Cardiac muscle cell (in vitro differentiated cells and primary cell): Measurements from ENCODE around the gene SPATA4. TPM values are rescaled to one million over a fixed set of nuclear protein-coding genes. Genes with fewer than 3 reads are reported as not detected.

Experiments used
- DNase-seq, 2 donors: peaks; one replicate each; pipeline versions ENCODE4 v3.0.0 to v3.0.0-alpha.2; 2010 to 2017; ENCODE audit warnings: low read depth in 1 of 2, low spot score in 1 of 2
- H3K27ac ChIP-seq: fragments of 200-600 bp; sonication (generic); 2 replicates; pipeline ENCODE4 v1.5.1; 2016
- H3K27me3 ChIP-seq: fragments of 200-600 bp; sonication (generic); 2 replicates; pipeline ENCODE4 v1.6.0; 2016; ENCODE audit warnings: control low read depth
- H3K36me3 ChIP-seq: fragments of 200-600 bp; sonication (generic); 2 replicates; pipeline ENCODE4 v1.5.1; 2016; ENCODE audit warnings: control low read depth
- H3K4me1 ChIP-seq: fragments of 200-600 bp; sonication (generic); 2 replicates; pipeline ENCODE4 v1.8.1; 2017; ENCODE audit warnings: low read depth, mild to moderate bottlenecking, mixed run types
- H3K4me3 ChIP-seq: fragments of 200-600 bp; sonication (generic); 2 replicates; pipeline ENCODE4 v1.5.1; 2016; ENCODE audit warnings: mild to moderate bottlenecking
- H3K9me3 ChIP-seq: fragments of 200-600 bp; sonication (generic); 2 replicates; pipeline ENCODE4 v1.5.1; 2017; ENCODE audit warnings: low read depth, mild to moderate bottlenecking, control low read depth
- polyA plus RNA-seq: library from polyadenylated mRNA; unstranded; fragments of >200 nt; fragmentation: Nextera tagmentation; extraction: Ambion mirVana; gene quantifications from 2 replicates; pipeline ENCODE4 v1.2.1, GENCODE V29; 2016
- total RNA-seq: library from RNA; depleted of rRNA; stranded (reverse); fragments of >200 nt; gene quantifications from 2 replicates; pipeline ENCODE4 v1.2.3, GENCODE V29; 2016
- TF ChIP-seq, protein P1 (sequence below): IDR thresholded peaks from 2 replicates; pipeline ENCODE4 v1.5.1; 2012; ENCODE audit warnings: low read depth, mild to moderate bottlenecking, low read length

SPATA4 gene
- total and polyA plus RNA-seq, 2 experiments from 2014 or later: 0.63 to 2.2 TPM

DNA sequence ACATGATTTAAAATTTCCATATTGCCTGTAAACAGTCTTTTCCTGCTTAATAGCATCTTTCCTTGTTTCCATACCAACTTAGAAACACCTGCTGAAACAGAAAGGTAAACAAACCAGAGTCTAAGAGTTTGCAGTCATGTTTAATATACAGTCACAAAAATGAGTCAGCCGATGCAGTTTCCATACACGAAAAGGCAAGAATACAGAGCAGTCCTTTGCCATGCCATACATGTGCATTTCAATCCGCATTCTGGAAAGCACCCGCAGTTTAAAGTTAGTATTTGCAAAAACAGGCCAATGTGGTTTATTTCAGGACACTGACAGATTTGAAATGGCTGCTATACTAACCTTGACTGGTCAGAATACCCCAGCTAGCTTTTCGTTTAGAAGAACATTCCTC is 41.6 kb upstream of the SPATA4 start:
- no peak for DNase-seq
- H3K36me3 ChIP-seq: no peaks in the 10 kb centered on the region
- H3K27me3 ChIP-seq: no peaks in the 10 kb centered on the region
- H3K4me3 ChIP-seq: no peak overlapping the region
- H3K4me1 ChIP-seq: peaks cover 18% of the 10 kb centered on the region
- TF ChIP-seq, protein P1, sequence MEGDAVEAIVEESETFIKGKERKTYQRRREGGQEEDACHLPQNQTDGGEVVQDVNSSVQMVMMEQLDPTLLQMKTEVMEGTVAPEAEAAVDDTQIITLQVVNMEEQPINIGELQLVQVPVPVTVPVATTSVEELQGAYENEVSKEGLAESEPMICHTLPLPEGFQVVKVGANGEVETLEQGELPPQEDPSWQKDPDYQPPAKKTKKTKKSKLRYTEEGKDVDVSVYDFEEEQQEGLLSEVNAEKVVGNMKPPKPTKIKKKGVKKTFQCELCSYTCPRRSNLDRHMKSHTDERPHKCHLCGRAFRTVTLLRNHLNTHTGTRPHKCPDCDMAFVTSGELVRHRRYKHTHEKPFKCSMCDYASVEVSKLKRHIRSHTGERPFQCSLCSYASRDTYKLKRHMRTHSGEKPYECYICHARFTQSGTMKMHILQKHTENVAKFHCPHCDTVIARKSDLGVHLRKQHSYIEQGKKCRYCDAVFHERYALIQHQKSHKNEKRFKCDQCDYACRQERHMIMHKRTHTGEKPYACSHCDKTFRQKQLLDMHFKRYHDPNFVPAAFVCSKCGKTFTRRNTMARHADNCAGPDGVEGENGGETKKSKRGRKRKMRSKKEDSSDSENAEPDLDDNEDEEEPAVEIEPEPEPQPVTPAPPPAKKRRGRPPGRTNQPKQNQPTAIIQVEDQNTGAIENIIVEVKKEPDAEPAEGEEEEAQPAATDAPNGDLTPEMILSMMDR: no peak
- H3K9me3 ChIP-seq: no peaks in the 10 kb centered on the region
- peak overlapping the region; percentile 90 for H3K27ac ChIP-seq

DNA sequence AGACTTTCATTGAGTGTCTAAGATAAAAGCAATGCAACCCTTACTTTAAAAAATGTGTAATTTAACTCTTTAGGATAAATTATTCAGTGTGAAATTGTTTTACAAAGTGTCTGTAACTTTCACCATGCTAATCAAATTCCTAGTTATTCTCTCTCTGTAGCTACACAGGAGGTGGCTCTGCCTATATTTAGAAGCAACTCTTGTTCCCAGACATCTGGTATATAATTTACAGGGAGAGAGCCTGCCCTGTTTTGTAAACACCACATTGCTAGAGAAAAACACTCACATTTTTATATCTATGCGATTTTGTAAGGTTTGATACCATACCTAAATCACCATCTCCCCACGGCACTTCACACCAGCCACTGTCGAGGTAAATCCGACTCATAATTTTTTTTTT is 35.5 kb upstream of the SPATA4 start:
- no peak overlapping the region for H3K4me3 ChIP-seq
- H3K27me3 ChIP-seq: no peaks in the 10 kb centered on the region
- TF ChIP-seq, protein P1: no peak
- no peaks in the 10 kb centered on the region for H3K9me3 ChIP-seq
- no peak for DNase-seq
- H3K36me3 ChIP-seq: no peaks in the 10 kb centered on the region
- no peaks in the 10 kb centered on the region for H3K4me1 ChIP-seq
- H3K27ac ChIP-seq: no peak overlapping the region

DNA sequence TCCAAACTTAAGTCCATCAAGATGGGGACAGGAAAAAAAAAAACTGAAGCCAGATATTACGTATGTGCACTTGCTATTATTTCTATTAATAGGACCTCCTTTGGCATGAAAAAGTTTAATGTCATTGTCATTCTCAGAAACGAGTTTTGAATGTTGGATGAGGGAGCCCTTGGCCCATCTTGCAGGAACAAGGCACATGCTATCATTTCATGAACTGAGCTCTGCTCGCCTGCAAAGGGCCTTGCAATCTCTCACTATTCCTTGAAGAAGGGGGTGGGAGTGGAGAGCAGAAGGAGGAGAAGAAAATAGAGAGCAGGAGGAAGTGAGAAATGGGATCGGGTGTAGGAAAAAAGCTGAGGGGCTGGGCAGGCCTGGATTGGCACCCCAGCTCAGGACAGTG is 34.3 kb upstream of the SPATA4 start:
- Histone ChIP-seq H3K4me1 (no peaks in the 10 kb centered on the region), H3K9me3 (no peaks in the 10 kb centered on the region), H3K27ac (no peak overlapping the region), H3K4me3 (no peak overlapping the region), H3K36me3 (no peaks in the 10 kb centered on the region), H3K27me3 (no peaks in the 10 kb centered on the region)
- no peak for DNase-seq
- TF ChIP-seq, protein P1: no peak

DNA sequence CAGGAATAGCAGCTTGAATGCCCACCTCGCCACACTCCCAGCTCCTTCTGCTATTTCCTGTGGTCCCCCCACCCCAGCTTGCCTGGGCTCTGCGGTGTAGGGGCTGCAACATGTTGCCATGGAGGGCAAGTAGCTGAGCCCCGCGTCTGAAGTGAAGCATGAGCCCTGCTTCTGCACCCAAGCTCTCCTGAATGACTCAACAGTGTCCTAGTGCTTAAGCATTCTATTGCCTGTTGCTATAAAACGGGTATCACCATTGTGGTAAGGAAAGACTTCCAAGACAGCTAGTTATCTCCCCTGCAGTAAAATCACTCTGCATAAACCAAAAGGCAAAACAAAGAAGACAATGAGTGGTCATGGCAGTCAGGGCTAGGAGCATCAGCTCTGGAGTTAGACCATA is 31.4 kb upstream of the SPATA4 start:
- Histone ChIP-seq H3K36me3 (no peaks in the 10 kb centered on the region), H3K9me3 (no peaks in the 10 kb centered on the region), H3K27ac (no peak overlapping the region), H3K4me1 (no peaks in the 10 kb centered on the region), H3K4me3 (no peak overlapping the region), H3K27me3 (no peaks in the 10 kb centered on the region)
- no peak for DNase-seq
- TF ChIP-seq, protein P1: no peak

DNA sequence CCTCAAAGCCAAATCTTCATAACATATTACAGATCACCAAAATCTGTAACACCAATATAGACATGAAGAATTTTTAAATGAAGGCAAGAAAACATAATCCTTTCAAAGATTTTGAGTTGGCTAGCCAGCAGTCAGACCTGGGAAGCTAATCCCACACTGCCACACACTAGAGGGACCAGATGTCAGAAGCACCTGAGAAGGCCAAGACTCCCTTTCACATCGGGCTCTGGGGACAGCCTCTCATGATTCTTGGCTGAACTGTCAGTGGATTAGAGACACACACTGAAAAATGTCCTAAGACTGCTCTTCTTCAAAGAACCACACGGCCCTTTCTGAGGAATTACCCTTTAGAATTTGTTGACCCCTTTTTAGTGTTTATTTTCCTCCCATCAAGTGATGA is 28.2 kb upstream of the SPATA4 start:
- H3K4me1 ChIP-seq: no peaks in the 10 kb centered on the region
- H3K27ac ChIP-seq: no peak overlapping the region
- no peaks in the 10 kb centered on the region for H3K27me3 ChIP-seq
- H3K4me3 ChIP-seq: no peak overlapping the region
- H3K36me3 ChIP-seq: no peaks in the 10 kb centered on the region
- no peak for DNase-seq
- H3K9me3 ChIP-seq: no peaks in the 10 kb centered on the region
- TF ChIP-seq, protein P1: no peak

DNA sequence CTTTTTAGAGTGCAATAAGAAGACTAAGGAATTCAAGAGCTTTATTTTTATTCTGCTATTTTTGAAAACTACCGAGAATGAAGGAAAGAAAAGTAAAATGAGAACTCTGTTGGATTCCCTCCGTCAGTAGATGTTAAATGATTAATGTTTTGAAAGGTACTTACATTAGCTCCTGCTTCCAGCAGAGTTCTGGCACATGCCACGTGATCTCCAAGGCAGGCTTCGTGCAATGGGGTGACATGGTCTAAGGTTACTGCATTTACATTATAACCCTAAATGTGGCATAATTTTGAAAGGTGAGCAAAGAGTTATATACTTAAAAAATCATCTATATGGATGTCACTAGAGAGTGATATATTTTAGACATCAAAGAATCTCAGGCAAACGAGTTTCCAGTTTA is 26.8 kb upstream of the SPATA4 start:
- TF ChIP-seq, protein P1: no peak

More for the DNA sequence above, 26.8 kb upstream of the SPATA4 start:
- no peak for DNase-seq
- Histone ChIP-seq H3K4me1 (no peaks in the 10 kb centered on the region), H3K9me3 (no peaks in the 10 kb centered on the region), H3K27me3 (no peaks in the 10 kb centered on the region), H3K27ac (no peak overlapping the region), H3K4me3 (no peak overlapping the region), H3K36me3 (no peaks in the 10 kb centered on the region)
